Embryonic facial prominence (tissue), 1 donor: Measurements from ENCODE around the gene ITIH6.

Experiments
- DNase-seq: peaks from one replicate; pipeline ENCODE4 v3.0.0-alpha.2; 2016; ENCODE audit errors: extremely low spot score

ITIH6 gene

DNA sequence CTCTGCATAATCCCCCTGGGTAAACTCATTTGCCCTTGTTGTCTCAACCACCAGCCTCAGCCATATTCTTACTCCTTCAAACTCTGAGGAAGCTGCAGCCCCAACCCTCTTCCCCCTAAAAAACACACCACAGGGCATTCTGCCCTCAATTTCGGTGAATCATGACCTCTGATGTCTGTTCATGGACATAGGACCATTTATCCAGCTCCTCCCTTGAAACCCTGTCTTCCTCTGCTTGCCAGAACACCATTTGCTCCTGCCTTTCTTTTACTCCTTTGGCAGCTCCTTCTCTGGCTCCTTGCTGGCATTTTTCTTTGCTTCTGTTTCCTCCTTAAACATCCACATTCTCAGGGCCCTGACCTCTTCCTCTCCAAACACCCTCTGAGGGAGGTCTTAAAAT is 87.1 kb downstream of the ITIH6 start:
- no peak for DNase-seq

DNA sequence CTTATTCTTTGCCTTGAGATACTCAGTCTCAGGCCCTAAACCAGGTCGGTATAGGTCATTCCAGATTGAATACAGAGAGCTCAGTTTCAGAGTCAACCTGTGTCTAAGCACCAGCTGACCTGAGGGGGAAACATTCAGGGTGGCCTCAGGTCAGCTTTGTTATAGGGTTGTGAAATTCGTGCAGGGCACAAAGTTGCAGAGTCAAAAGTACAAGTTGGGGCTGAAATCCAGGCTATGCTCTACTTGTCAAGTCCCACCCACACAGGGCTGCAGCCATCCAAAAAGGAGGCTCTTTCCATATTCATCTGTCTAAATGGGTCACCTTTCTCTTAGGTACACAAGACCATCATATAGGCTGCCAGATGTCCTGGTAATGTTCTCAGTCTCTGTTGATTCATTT is 89.7 kb downstream of the ITIH6 start:
- no peak for DNase-seq
